GM06990 (cell line): ENCODE data around the gene ZNF48.
A peak's percentile ranks its signal among the peaks of the same experiment; 100 is the strongest.

Experiments
- DNase-seq: peaks from one replicate; pipeline ENCODE4 v3.0.0-alpha.2; 2011; ENCODE audit not compliant: insufficient read length; ENCODE audit errors: extremely low read depth
- H3K27me3 ChIP-seq: replicated peaks from 2 replicates; pipeline ENCODE4 v1.6.0; 2011; ENCODE audit warnings: low read length; ENCODE audit not compliant: control insufficient read depth, insufficient read depth
- H3K36me3 ChIP-seq: 2 replicates; pipeline ENCODE4 v1.5.1; 2011; ENCODE audit warnings: low read length; ENCODE audit not compliant: control insufficient read depth, insufficient read depth
- H3K4me3 ChIP-seq: replicated peaks from 2 replicates; pipeline ENCODE4 v1.5.1; 2011; ENCODE audit warnings: low read depth, mild to moderate bottlenecking, control low read depth, low read length
- CTCF ChIP-seq: IDR thresholded peaks from 2 replicates; pipeline ENCODE4 v1.5.1; 2011; ENCODE audit warnings: low read length, control low read depth, mild to moderate bottlenecking, inconsistent platforms; ENCODE audit not compliant: insufficient read depth, poor library complexity, severe bottlenecking

Gene ZNF48

GRCh38 chr16:30365200-30365599 lies 30.0 kb upstream of the ZNF48 start:
- Histone ChIP-seq H3K4me3 (no peak overlapping the region), H3K27me3 (no peaks in the 10 kb centered on the region), H3K36me3 (peaks cover 8% of the 10 kb centered on the region)
- TF ChIP-seq CTCF: no peak
- DNase-seq: no peak

- no peaks in the 10 kb centered on the region for H3K27me3 ChIP-seq
- no peak for TF ChIP-seq CTCF
- H3K36me3 ChIP-seq: peaks cover 8% of the 10 kb centered on the region
- DNase-seq: no peak
- no peak overlapping the region for H3K4me3 ChIP-seq
Measured at GRCh38 chr16:30366511-30366910, 28.7 kb upstream of the ZNF48 start.

DNA sequence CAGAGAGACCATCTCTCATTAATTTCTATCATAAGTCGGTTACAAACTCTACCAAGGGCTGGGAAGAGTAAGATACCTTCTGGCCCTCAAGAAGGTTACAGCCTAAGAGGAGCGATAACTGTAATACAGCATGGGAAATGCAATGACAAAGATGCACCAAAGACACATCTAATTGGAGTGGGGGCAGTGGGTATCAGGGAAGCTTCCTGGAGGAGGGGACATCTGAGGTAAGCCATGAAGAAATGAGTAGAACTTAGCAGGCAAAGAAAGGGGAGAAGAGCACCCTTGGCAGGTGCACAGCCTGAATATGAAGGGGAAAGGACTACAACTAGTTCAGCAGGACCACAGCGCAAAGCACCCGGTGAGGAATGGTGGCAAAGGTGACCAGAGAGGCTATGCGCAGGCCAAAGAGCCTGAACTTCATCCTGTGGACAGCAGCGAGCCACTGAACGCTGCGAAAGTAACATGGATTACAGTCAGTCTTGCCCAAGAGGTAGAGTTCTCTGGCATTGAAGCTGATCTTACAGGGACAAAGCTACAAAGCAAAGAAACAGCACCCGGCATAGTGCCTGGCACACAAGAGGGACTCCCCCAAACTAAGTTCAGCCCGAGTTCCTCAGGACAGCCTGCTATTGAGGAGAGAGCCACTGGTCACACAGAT lies 27.7 kb upstream of the ZNF48 start:
- H3K27me3 ChIP-seq: no peaks in the 10 kb centered on the region
- H3K36me3 ChIP-seq: peaks cover 8% of the 10 kb centered on the region
- TF ChIP-seq CTCF: no peak
- H3K4me3 ChIP-seq: peak overlapping the region; percentile 90
- no peak for DNase-seq

DNA sequence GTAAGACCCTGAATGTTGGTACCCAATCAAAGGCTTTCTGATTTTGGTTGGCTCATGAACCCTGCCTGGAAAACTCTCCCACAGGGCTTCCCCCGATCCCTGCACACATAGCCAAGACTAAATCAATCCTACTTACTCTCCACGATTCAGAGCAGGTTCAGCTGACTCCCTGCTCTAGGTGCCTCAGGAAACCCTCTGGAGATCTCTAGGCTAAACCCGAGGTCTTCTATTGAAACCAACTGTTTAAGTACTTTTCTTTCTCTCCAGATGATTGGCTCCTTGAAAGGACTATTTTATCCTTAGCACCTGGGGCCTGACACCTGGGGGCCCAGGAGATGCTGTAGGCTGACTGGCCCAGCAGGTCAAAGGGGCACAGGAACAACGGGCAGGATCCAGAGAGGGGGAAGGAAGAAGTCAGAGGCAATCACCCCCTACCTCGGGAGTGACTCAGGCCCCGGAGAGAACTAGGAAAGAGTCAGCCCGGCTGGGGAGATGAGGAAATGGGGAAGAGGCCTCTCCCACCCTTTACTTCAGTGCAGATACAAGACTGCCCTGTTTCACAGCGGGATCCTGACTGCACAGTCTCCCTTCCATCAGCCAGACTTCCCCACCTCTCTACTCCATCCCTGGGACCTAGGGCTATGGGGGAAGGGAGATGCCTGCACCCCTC lies 27.0 kb upstream of the ZNF48 start:
- Histone ChIP-seq H3K36me3 (peaks cover 8% of the 10 kb centered on the region), H3K27me3 (no peaks in the 10 kb centered on the region), H3K4me3 (peak overlapping the region; percentile 90)
- DNase-seq: no peak
- no peak for TF ChIP-seq CTCF

DNA sequence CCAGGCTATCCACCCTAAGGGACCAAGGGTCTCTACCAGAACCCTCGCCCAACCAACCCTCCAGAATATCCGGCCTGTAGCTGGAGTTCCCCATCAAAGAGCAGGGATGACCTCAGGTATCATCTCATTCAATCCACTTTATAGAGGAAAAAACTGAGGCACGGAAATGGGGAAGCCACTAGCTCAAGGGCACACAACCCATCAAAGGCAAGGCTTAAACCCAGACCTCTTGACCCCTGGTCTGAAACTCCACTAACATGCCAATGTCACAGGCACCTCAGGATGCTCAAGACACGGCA lies 26.5 kb upstream of the ZNF48 start:
- no peak for TF ChIP-seq CTCF
- no peak for DNase-seq
- Histone ChIP-seq H3K27me3 (no peaks in the 10 kb centered on the region), H3K4me3 (peak overlapping the region; percentile 90), H3K36me3 (peaks cover 8% of the 10 kb centered on the region)
